SIG-M5 (cell line): Measurements from ENCODE around the gene TRAF3IP1.
"Not testable (repeated sequence)": the region's sequence is repeated elsewhere in the genome, so short reads cannot be mapped to it uniquely, and the experiment has no call there.

ENCODE experiments used
- DNase-seq: peaks from one replicate; lab custom pipeline; 2025; lab: John Stamatoyannopoulos, UW

The TRAF3IP1 gene

DNA sequence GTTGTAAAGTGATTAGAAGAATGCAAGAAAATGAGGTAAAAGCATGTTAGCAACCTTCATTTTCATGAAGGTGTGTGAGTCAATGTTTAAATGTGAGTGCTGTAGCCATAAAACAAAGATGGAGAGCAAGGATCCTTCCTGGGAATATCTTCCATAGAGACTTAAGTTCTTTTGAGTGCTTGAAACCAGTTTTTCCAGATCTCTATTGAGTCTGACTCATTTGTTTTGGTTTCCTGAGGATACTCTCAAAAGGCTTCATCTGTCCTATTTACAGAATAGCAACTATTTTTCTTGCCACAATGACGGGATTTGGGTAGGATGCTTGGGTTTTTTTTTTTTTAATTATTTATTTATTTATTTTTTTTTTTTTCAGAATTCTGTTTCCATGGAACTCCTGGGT lies 60.5 kb downstream of the TRAF3IP1 start:
- DNase-seq, result no peak

DNA sequence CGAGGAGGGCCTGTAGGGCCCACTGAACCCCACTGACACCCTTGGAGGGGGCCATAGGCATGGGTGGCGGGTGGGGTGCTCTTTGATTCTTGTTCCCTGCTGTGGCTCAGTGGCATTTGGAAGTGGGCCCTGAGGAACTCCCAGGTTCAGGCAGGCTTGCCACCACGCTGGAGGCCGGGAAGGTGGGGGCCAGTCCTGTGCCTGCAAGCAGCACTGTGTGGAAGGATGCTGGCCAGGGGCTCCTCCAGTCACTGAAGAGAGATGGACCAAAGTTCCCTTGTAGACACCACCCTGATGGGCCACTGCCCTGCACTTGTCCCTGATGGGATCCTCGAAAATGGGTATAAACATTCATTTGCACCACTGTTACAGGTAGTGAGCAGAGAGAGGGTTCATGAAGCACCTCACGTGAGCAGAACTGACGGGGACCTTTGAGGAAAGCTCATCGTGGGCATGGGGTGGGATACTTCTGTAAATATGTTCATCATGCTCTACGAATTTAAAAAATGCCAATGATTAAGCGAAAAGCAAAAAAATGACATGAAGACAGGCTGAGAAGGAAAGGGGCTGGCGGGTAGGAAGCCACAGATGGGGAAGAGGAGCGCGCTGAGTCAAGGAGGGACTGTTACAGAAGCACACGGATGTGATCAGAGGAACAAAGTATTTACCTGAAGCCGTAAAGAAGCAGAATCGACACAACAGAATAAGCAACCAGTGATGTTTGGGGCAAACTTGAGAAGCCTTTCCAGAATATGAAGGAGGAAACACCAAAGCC lies 61.2 kb downstream of the TRAF3IP1 start:
- DNase-seq, result peak; percentile 40

DNA sequence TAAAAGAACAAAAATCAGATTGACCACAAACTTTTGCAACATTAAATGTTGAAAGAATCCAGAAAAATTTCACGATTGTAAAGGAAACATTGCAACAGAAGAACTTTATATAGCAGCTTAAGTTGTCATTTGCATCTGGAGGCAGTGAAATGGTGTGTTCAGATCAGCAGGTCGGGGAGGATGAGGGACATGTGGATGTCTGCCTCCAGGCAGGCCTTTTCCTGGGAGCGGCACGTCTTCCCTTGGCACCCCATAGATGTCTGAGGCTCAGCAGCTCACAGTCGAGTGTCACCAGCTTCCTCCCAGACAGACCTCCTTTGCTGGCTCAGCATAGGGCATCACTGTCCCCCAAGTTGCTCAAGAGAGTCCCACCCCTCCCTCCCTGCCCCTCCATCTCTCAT lies 62.1 kb downstream of the TRAF3IP1 start:
- no peak for DNase-seq

DNA sequence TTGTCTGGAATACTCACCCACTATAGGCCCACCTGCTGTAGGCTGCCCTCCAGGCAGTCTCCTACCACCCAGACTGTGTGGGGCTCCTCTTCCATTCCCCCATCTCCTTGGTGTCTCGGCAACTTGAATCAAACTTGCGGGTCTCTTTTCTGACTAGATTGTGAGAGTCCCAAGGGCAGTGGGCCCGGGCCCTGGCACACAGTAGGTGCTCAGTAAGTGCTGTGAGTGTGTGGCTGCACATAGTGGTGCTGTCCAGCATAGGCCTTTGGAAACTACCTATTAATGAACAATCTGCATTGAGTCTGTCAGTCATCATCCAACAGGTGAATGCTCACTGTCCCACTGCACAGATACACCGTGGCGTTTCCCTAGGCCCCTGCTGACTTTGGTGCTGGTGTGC lies 62.8 kb downstream of the TRAF3IP1 start:
- no peak for DNase-seq

DNA sequence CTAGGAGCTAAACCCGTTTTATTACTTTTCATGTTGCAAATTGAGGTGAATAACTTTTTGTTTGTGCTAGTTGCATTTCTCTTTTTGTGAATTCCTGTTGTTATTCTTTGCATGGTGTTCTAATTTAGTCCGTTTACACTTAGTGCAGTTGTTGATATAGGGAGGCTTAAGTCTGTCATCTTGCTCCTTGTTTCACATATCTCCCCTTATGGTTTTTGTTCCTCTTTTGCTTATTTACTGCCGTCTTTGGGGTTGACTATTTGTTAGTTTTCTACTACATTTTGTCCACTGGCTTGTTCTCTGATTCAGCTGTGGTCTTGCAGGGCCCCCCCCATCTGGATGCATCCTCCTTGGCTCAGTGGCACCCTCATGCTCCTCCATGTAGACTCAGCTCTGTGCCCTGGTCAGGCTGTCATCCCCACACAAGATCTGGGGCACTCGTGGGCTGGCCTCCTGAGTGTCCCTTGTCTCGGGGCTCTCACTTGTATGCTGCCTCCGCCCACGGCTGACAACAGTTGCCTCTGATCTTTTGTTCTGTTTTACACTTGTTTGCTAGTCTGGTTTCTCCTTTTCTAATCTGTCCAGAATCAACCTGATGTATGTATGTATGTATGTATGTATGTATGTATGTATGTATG lies 63.5 kb downstream of the TRAF3IP1 start:
- no peak for DNase-seq

DNA sequence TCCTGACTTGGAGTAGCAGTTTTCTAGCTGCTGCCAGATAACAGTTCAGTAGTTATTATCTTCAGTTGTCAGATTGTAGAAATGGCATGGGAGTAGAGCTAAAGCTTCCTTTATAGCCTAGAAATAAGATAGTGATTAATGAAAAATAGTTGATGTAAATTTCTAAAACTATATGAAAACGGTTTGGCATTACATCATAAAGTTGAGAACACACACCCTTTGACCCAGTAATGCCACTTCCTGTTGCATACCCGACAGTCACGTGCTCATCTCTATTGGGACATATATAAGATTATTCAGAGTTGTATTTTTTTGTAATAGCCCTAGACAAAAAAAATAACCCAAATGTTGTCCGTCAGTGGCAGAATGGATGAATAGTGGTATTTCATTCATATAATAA lies 67.0 kb downstream of the TRAF3IP1 start:
- DNase-seq, result no peak

DNA sequence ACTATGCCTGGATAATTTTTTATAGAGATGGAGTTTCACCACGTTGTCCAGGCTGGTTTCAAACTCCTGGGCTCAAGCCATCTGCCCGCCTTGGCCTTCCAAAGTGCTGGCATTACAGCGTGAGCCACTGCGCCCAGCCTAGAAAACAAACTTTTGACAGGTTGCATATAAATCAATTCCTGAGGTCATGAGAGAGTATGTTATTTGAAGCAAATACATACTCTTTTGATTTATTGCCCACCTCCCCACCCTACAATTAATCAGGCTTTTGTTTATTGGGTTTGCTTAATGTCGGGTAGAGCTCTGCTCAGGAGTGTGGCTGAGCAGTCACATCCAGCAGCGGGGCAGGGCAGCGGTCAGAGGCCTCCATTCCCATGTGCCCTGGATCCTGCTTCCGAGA lies 68.5 kb downstream of the TRAF3IP1 start:
- DNase-seq, result no peak

DNA sequence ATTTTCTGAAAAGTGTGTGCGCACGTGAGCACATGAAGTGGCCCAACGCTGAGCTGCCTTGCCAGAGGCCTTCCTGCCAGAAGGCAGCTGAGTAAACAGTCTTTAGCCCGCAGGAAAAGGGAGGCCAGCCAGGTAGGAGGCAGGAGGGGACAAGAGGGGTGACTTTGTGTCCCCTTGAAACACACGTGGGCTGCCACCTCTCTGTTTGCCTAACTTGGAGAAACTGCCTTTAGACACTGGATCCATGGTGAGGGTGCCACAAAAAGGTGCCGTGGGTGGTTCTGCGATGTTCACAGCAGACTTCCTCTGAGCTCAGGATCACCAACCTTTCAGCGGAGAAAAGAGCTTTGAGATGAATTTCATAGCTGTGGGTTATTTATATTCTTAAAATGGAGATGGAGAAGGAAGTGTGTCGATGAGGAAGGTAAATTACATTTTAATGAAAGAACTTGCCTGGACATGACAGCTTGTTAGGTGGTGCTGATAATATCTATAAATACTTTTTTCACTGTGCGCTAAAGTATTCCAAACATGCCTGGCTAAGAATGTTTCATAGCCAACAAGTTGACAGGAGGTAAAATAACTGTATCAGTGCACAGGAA lies 69.8 kb downstream of the TRAF3IP1 start:
- DNase-seq, result no peak

DNA sequence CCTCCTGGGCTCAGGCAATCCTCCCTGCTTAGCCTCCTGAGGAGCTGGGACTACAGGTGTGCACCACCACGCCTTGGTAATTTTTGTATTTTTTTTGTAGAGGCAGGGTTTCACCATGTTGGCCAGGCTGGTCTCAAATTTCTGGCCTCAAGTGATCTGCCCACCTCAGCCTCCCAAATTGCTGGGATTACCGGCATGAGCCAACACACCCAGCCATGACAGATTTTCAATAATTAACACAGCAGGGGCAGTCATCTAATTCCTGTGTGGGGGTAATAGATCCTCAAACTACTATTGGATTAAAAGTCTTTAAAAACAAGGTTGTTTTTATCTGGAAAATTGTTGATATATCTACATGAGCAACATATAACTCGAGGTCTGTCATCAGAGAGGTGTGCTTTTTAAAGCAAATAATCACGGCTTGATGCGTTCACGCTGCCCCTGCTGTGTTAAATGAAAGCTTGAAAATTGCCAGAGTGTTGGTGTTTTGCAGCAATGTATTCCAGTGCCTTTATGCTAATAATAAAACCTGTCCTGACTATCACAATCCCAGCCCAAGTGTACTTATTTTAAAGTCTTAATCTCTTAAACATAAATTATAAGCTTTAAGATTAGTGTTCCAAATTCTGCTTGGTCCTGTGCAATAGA lies 70.8 kb downstream of the TRAF3IP1 start:
- no peak for DNase-seq

DNA sequence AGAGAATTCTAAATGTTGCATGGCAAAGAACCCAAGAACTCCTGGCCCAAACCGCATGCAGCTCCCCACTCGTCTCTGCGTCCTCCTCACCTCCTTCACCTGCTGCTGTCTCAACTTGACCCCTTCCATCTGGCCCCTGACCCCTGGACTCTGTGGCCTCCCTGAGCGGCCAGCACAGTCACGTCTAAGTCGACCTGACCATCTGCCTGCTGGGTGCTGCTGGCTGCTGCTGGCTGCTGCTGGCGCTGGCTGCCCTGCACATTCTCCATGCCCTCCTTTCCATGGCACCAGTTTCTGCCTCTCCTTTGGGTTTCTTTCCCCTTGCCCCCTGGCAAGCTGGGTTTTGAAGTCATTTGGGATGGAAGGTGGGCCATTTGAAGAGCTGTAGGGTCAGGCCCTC lies 76.3 kb downstream of the TRAF3IP1 start:
- DNase-seq, result no peak

DNA sequence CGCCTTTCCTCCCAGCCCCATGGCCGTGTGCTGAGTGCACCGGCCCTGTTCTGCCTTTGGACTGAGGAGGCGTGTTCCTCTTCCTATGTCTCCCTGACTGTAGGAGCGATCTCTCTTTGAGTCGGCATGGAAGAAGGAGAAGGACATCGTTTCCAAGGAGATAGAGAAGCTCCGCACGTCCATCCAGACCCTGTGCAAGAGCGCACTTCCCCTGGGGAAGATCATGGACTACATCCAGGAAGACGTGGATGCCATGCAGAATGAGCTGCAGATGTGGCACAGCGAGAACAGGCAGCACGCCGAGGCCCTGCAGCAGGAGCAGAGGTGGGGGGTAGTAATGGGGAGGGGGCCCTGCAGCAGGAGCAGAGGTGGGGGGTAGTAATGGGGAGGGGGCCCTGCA lies 77.0 kb downstream of the TRAF3IP1 start:
- no peak for DNase-seq

DNA sequence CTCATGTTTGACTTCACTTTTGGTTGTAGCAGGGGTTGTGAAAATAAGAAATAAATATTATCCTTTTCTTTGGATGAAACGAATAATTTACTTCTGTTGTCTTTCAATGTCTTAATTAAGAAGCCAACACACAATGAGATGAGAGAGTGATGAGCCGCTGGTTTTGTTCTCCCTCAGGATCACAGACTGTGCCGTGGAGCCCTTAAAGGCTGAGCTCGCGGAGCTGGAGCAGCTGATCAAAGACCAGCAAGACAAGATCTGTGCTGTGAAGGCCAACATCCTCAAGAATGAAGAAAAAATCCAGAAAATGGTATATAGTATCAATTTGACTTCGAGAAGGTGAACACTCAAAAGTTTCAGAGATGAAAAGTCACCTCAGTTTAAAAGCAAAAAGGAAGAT lies 78.3 kb downstream of the TRAF3IP1 start:
- no peak for DNase-seq

DNA sequence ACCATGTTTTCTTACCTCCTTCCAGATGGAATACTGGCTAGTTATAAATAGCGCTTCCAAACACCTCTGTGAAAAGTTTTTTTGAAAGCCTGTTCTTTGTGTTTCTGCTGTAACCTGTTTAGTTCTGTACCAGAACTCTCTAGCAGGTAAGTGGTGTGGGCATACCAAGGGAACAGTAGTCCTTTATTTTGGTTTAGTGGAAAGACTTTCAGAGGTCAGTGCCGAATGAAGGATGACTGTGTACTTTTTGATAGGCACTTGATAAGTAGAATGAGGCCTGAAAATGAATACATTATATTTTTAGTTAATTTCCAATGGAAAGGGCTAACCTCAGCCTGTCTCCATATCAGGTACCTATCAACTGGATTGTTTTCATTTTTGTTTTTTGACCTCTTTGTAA lies 78.8 kb downstream of the TRAF3IP1 start:
- DNase-seq, result no peak

DNA sequence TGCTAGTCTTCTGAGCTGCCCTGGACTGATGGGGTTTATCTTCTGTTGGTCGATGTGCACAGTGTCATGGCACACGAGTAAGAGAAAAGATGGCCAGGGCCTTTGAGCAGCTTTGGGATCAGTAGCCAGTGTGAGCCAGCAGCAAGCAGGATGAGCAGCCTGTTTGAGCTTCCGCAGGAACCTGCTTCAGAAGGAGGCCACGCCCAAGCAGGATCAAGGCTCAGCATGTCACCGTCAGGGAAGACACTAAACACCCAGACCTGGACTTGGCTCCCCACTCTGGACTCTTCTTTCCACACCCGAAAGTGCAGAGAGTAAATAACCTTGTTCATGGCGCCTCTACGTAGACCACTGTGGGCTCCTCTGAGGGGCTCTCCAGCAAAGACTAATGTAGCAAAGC lies 81.2 kb downstream of the TRAF3IP1 start:
- DNase-seq, result no peak

DNA sequence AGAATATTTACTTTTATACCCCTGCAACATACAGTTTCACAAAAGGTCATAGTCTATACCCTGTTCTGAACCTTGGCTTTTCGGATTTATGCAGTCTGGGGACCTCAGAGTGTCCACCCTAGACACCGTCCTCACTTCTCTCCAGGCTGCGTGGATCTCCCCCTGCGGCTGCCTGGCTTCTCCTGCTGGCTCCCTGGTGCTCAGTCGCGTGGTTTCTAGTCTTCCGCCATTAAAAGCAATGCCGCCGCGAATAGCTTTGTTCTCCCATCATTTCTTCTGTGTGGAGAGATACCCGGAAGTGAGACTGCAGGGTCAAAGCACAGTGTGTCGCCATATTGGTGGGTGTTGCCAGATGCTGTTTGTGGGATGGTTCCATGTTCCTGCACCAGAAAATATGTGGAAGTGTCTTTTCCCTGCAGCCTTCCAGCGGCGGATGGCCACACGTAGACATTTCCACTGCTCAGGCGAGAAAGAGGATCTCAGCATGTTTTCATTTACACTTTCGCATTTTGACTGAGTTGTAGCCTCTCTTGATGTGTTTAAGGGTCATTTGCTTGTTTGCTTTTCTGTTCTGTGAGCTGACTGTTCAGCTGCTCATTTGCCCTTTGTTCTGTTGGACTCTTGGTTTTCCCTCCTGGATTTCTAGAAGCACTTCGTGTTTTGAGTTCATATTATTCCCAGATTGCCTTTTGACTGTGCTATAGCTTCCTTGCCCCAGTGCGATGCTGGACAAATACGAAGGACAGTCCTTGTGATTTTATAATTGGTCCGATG lies 83.5 kb downstream of the TRAF3IP1 start:
- DNase-seq, result no peak

DNA sequence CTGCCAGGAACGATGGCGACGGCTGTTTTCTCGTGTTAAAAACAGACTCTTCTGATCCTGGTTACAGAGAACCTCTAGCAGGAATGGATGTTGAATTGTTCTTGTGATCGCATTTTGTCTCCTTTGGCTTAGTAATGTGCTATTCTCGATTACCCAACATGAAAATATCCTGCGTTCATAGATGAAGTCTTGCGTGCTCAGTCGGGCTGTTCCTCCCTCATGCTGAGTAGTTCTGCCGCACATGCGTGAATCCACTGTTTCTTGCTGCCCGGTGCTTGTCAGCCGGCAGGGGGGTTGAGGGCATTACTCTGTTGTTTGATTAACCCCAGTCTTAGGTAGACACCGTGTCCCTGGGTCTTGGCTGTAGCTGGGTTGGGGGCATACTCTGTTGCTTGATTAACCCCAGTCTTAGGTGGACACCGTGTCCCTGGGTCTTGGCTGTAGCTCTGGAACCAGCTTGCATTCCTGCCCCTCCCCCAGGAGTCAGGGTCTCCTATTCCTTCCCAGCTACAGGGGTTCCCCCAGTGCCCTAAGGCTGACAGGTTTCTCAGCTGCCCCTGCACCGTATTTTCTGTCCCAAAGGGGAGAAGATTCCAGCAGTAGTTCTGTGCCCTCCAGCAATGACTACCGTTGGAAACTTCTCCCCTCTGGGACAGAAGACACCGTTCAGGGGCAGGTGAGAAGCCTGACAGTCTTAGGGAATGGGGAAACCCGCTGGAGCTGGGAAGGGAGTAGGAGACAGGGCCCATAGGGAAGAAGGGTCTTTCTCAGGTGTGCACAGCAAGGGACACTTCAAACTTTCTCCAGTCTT lies 84.3 kb downstream of the TRAF3IP1 start:
- no peak for DNase-seq

DNA sequence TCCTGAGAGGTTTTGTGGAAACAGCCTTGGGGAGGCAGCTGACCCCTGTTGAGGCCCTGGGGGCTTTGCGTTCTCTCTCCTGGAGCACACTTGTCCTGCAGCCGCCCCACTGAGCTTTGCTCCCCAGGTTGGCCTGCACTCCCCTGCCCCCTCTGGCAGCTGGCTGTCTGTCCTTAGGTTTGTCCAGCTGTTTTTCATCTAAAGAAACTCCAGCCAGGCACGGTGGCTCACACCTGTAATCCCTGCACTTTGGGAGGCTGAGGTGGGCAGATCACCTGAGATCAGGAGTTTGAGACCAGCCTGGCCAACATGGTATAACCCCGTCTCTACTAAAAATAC lies 84.9 kb downstream of the TRAF3IP1 start:
- not testable (repeated sequence) for DNase-seq

DNA sequence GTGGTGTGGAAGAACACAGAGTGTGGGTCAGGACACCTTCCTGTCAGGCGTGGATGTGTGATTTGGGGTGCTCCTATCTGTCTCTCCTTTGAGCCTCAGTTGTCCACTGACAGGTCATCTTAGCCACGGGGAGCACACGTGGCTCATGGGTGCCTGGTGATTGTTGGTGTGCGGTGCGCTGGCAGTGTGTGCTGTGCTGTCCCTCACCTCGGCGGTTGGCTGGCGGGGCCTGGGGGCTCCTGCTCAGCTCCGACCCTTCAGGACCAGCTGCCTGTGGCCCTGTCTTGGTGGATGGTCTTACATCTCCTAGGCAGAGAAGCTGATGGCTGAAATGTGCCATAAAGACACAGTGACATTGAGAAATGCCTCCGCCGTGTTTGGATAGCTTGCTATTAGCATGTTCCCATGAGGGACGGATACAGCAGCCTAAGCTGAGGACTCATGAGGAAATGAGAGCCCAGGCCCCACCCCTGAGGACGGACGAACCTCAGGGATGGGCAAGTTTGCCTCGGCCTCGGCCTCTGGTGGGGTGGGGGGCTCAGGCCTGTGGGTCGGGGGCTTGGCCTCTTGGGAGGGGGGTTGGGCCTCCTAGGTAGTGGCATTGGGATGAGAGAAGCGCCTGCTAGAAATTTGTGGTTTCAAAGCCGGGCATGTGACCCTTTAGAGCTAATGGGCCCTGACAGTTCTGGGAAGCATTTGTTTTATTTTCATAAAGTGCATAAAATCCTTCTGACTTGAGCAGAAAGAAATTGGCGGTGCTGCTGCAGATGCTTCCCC lies 86.1 kb downstream of the TRAF3IP1 start:
- DNase-seq, result no peak

DNA sequence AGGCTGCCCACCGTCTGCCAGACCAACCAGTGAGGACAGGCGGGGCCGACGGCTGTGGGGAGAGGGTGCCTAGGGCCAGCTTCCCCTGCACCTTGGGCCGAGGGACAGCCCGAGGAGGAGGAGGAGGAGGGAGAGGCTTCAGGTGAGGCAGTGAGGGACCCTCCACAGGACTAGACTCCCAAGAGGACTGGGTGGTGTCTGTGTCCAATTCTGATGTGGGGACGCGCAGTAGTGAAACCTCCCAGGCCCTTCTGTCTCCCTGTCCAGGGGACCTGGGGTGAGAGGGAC lies 86.6 kb downstream of the TRAF3IP1 start:
- DNase-seq, result no peak

DNA sequence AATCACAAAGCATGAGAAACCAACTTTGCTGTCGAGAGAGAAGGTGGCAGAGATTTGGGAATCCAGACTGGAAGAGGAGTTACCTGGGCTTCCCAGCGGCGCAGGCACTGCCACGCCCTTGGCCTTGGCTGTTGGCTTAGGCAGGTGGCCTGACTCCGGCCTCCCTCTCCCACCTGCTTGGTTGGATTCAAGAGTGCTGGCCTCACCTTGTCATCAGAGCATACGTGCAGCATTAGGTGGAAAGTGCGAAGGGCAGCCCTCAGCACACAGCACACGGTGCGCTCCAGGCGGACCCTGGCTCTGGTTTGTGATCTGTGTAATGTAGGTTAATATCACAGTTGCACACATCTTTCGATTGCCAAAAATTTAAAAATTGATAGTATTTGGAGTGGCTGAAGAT lies 87.2 kb downstream of the TRAF3IP1 start:
- no peak for DNase-seq
